ENCODE data around the gene IL18R1. TPM values are rescaled to one million over a fixed set of nuclear protein-coding genes. Genes with fewer than 3 reads are reported as not detected.

Gene IL18R1
- total RNA-seq, 4 donors from 2014 or later, result 1.7 to 9.4 (median 3.0) TPM

DNA sequence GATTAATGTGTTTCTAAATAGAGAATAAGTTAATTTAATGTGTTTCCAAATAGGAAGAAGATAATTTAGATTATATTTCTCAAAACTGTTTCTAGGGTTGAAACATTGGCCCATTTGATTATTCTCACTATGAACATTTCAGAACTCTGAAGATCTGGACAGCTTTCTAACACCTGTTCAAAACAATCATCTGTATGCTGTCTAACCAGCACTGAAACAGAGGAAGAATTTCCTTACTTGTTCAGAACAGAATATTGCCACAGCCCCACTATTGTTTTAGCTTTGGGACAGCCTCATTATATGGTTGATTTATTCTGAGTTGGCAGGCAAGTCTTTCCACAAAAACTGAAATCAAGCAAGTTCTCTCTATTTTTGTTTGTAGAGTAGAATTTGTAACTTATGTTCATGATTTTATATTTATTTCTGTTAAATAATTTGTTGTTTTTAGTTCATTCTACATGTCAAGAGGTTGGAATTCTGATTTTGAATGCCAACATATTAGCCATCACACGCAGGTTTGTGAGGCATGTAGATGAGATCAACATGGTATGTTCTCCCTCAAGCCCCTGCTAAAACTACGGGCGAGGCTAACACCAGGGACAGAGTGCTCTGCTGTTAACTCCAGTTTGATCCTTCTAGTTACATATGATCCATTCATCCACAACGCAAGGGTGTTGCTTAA, 78.5 kb downstream of the IL18R1 start:
- DNase-seq, result no peak
- Histone ChIP-seq H3K9me3 (no peaks in the 10 kb centered on the region), H3K36me3 (no peaks in the 10 kb centered on the region), H3K4me3 (replicated peaks in 1 of 3) (no peak overlapping the region), H3K4me1 (no peaks in the 10 kb centered on the region), H3K27ac (no peak overlapping the region), H3K27me3 (no peaks in the 10 kb centered on the region)
- WGBS, 2 donors, result 94 to 95% methylated on average over 4 of the region's 4 CpGs
- intact Hi-C loops (cut with DNase I), result no loop called here
- TF ChIP-seq CTCF (IDR thresholded peaks at IDR 0.05) (no peak), POLR2A (IDR thresholded peaks at IDR 0.05) (no peak)

DNA sequence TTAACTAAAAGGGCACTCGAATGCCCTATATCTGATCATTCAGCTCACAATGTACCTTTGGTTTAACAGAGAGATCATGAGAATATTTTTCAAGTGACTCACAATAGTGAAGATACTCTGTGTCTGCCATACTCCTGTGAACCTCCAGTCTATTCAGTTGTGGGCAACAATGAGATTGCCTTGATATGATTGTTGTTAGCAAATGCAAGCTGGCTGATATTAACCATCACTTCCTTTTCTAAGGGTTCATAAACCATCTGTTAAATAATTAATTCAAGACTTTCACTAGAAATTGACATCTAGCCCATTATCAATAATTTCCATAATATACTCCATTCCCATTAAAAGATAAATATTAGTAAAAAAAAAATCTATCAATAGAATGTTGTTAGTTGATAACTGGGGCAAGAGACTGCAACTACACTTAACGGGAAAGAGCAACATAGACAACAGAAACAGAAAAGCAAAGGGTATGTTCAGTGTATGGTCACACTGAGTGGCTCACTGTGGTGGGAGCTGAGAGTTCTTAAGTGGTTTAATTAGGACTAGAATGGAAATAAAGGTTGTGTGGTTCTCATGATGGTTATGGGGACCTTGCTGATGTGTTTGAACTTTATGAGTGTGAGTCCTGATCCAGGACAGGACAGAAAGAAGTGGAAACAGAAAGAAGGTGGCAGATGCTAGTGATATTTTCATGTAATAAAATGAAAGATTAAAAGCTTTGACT, 79.2 kb downstream of the IL18R1 start:
- DNase-seq, result no peak
- Histone ChIP-seq H3K27me3 (no peaks in the 10 kb centered on the region), H3K36me3 (no peaks in the 10 kb centered on the region), H3K9me3 (no peaks in the 10 kb centered on the region), H3K4me3 (replicated peaks in 1 of 3) (no peak overlapping the region), H3K27ac (no peak overlapping the region), H3K4me1 (no peaks in the 10 kb centered on the region)
- no peak for TF ChIP-seq POLR2A (IDR thresholded peaks at IDR 0.05)
- TF ChIP-seq CTCF (IDR thresholded peaks at IDR 0.05), result no peak
- 88 to 95% methylated on average over 2 of the region's 2 CpGs for WGBS, 2 donors
- intact Hi-C loops (cut with DNase I), result no loop called here

- Histone ChIP-seq H3K36me3 (no peaks in the 10 kb centered on the region), H3K4me3 (replicated peaks in 1 of 3) (no peak overlapping the region), H3K27ac (no peak overlapping the region), H3K4me1 (no peaks in the 10 kb centered on the region), H3K27me3 (no peaks in the 10 kb centered on the region), H3K9me3 (no peaks in the 10 kb centered on the region)
- WGBS, 2 donors, result 91 to 94% methylated on average over 2 of the region's 2 CpGs
- no peak for DNase-seq
- TF ChIP-seq CTCF (IDR thresholded peaks at IDR 0.05) (no peak), POLR2A (IDR thresholded peaks at IDR 0.05) (no peak)
- intact Hi-C loops (cut with DNase I), result no loop called here
Observed at GRCh38 chr2:102435741-102436140, 80.1 kb downstream of the IL18R1 start.

DNA sequence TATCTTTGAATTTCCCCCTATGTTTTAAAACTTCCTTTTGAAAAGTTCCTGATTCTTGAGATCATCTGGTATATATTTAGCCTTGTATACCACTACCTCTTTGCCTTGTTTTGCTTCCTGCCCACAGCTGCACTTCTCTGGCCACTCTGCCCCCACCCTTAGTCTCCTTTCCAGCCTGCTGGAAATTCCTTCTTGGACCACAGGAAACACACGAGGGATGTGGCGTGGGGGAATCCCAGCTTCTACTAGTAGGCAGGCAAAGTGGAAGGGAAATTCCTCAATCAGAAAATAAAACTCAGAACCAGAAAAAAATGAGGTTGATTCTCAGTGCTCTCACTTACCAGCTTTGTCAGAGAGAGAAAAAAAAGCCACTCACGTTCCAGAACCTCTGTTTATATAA, 80.7 kb downstream of the IL18R1 start:
- TF ChIP-seq POLR2A (IDR thresholded peaks at IDR 0.05) (no peak), CTCF (IDR thresholded peaks at IDR 0.05) (no peak)
- Histone ChIP-seq H3K4me1 (no peaks in the 10 kb centered on the region), H3K36me3 (no peaks in the 10 kb centered on the region), H3K9me3 (no peaks in the 10 kb centered on the region), H3K4me3 (replicated peaks in 1 of 3) (no peak overlapping the region), H3K27ac (no peak overlapping the region), H3K27me3 (no peaks in the 10 kb centered on the region)
- no peak for DNase-seq
- intact Hi-C loops (cut with DNase I), result no loop called here
- 37% methylated on average over 3 of the region's 3 CpGs for WGBS, 2 donors

DNA sequence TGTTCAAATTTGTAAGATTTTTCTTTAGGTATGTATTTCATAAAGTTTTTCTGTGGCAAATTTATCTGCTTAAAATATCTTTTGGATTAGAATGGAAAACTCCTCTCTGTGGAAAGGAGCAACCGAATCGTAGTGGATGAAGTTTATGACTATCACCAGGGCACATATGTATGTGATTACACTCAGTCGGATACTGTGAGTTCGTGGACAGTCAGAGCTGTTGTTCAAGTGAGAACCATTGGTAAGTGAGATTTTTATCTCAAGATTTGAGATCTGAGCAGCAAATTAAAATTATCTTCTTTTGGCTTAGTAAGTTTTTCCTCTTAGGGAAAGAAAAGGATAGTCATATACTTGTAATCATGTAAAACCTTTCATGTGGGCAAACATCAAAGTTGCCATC, 81.5 kb downstream of the IL18R1 start:
- no peaks in the 10 kb centered on the region for H3K9me3 ChIP-seq
- no peak overlapping the region for H3K4me3 ChIP-seq (replicated peaks in 1 of 3)
- H3K36me3 ChIP-seq, result no peaks in the 10 kb centered on the region
- intact Hi-C loops (cut with DNase I), result no loop called here
- no peaks in the 10 kb centered on the region for H3K27me3 ChIP-seq
- 80 to 88% methylated on average over 4 of the region's 4 CpGs for WGBS, 2 donors
- no peak overlapping the region for H3K27ac ChIP-seq
- TF ChIP-seq POLR2A (IDR thresholded peaks at IDR 0.05), result no peak
- TF ChIP-seq CTCF (IDR thresholded peaks at IDR 0.05), result no peak
- DNase-seq, result no peak
- H3K4me1 ChIP-seq, result no peaks in the 10 kb centered on the region
